Measurements from ENCODE around the gene KAZN.

DNA sequence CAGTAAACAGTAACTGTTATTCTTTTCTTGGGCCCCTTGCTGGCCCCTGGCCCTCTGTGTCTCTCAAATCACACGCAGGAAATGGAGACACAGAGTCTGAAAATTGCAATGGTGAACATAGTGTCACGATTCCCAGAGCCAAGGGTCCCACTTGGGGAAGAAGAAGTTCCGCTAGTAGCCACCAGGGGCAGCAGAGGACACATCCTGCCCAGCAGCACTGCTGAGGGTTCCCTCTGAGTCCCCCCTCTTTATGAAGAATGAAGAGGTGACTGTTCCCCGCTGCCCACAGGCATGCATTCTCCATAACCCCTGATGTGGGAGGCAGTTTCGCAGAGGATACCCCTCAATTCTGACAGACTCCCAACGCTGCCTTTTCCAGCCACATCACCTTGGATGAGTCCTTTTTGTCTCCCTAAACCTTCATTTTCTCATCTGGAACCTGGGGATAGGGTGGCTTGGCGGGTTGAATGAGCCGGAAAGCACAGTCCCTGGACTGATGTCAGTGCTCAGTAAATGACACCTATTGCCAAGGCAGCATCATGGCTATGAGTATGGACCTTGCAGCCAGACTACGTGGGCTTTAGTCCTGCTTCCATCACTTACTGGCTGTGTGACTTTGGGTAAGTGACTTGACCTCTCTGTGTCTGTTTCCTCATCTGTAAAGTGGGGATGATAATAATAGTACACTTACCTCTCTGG, 317.0 kb downstream of the KAZN start:
- TF ChIP-seq, protein P1, sequence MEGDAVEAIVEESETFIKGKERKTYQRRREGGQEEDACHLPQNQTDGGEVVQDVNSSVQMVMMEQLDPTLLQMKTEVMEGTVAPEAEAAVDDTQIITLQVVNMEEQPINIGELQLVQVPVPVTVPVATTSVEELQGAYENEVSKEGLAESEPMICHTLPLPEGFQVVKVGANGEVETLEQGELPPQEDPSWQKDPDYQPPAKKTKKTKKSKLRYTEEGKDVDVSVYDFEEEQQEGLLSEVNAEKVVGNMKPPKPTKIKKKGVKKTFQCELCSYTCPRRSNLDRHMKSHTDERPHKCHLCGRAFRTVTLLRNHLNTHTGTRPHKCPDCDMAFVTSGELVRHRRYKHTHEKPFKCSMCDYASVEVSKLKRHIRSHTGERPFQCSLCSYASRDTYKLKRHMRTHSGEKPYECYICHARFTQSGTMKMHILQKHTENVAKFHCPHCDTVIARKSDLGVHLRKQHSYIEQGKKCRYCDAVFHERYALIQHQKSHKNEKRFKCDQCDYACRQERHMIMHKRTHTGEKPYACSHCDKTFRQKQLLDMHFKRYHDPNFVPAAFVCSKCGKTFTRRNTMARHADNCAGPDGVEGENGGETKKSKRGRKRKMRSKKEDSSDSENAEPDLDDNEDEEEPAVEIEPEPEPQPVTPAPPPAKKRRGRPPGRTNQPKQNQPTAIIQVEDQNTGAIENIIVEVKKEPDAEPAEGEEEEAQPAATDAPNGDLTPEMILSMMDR (IDR thresholded peaks at IDR 0.05) = peak; percentile 92
- no peak for TF ChIP-seq POLR2AphosphoS5 (IDR thresholded peaks at IDR 0.05; ENCODE audit: low read depth, low read length)
- no peak for TF ChIP-seq EP300 (IDR thresholded peaks at IDR 0.05; ENCODE audit: borderline replicate concordance in 1 of 2, low read depth in 1 of 2, low read length in 1 of 2)
- TF ChIP-seq FOXJ3 (CRISPR knock-in tag; IDR thresholded peaks at IDR 0.05) = no peak
- TF ChIP-seq, protein P2, sequence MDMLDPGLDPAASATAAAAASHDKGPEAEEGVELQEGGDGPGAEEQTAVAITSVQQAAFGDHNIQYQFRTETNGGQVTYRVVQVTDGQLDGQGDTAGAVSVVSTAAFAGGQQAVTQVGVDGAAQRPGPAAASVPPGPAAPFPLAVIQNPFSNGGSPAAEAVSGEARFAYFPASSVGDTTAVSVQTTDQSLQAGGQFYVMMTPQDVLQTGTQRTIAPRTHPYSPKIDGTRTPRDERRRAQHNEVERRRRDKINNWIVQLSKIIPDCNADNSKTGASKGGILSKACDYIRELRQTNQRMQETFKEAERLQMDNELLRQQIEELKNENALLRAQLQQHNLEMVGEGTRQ (IDR thresholded peaks at IDR 0.05; ENCODE audit: borderline replicate concordance, low read depth, low read length) = no peak
- TF ChIP-seq, protein P3, sequence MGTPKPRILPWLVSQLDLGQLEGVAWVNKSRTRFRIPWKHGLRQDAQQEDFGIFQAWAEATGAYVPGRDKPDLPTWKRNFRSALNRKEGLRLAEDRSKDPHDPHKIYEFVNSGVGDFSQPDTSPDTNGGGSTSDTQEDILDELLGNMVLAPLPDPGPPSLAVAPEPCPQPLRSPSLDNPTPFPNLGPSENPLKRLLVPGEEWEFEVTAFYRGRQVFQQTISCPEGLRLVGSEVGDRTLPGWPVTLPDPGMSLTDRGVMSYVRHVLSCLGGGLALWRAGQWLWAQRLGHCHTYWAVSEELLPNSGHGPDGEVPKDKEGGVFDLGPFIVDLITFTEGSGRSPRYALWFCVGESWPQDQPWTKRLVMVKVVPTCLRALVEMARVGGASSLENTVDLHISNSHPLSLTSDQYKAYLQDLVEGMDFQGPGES (IDR thresholded peaks at IDR 0.05; ENCODE audit: low read depth, low read length) = no peak
- TF ChIP-seq SIN3A (IDR thresholded peaks at IDR 0.05; ENCODE audit: borderline replicate concordance, low read depth, low read length) = no peak
- no peak for TF ChIP-seq TCF12 (IDR thresholded peaks at IDR 0.05)
- no peak for TF ChIP-seq MXI1 (IDR thresholded peaks at IDR 0.05; ENCODE audit: low read depth, low read length)
- no peak for TF ChIP-seq RFX5 (IDR thresholded peaks at IDR 0.05; ENCODE audit: low read length)
- no peak for TF ChIP-seq NRF1 (IDR thresholded peaks at IDR 0.05; ENCODE audit: low read depth, low read length)
- no peak for TF ChIP-seq YY1 (IDR thresholded peaks at IDR 0.05; ENCODE audit: low read depth)
- TF ChIP-seq SMC3 (IDR thresholded peaks at IDR 0.05; ENCODE audit: low read depth, low read length) = peak; percentile 49
